HepG2 (cell line): ENCODE data around the gene METTL13. TPM values are rescaled to one million over a fixed set of nuclear protein-coding genes. Genes with fewer than 3 reads are reported as not detected.

Experiments used
- ATAC-seq: fragments of 200-7000 bp; cut with Tn5 transposase; 3 replicates; pipeline ENCODE4 v1.9.1; 2020; ENCODE audit warnings: mild to moderate bottlenecking, moderate library complexity
- BruUV-seq: library from RNA; stranded (reverse); fragments of 400-500 nt; replicated peaks from 2 replicates; lab custom pipeline; 2021; lab: Mats Ljungman, UMichigan
- CTCF ChIA-PET: fragments of 300-600 bp; formaldehyde crosslinking; extraction: SDS; loops from one replicate; lab custom pipeline; 2021; ENCODE audit warnings: low total read pairs, inconsistent platforms, low intra/inter-chr PET ratio; lab: Yijun Ruan, JAX
- POLR2A ChIA-PET: fragments of 350-600 bp; sonication (Branson Sonifier 250); formaldehyde crosslinking; loops from one replicate; lab custom pipeline; 2020; ENCODE audit warnings: antibody characterized with exemption, inconsistent platforms; lab: Yijun Ruan, JAX
- DNase-seq: peaks from one replicate; pipeline ENCODE4 v3.0.0-alpha.2; 2015; ENCODE audit warnings: low spot score
- FAIRE-seq: peaks from 3 replicates; lab custom pipeline; 2011; peaks lifted over from hg19 to GRCh38; lab: Jason Lieb, UNC
- H2AFZ ChIP-seq: one replicate; pipeline ENCODE4 v1.6.1; 2011; ENCODE audit warnings: low read length, inconsistent platforms
- H3K27ac ChIP-seq: fragments of 300-600 bp; 3 replicates; pipeline ENCODE4 v1.8.0; 2011; ENCODE audit warnings: mixed run types, mild to moderate bottlenecking, mixed read lengths, low read length, inconsistent platforms; ENCODE audit not compliant: insufficient read depth; ENCODE audit errors: extremely low read length
- H3K27me3 ChIP-seq, 2 experiments: fragments of 200-600 bp in 1 of 2; 2 replicates in 1 of 2; 3 replicates in 1 of 2; pipeline versions ENCODE4 v1.6.0 to v1.8.0; 2011; ENCODE audit warnings: low read length in 2 of 2, mild to moderate bottlenecking in 2 of 2, moderate library complexity in 2 of 2, inconsistent platforms in 1 of 2; ENCODE audit not compliant: insufficient read depth in 2 of 2, control insufficient read depth in 1 of 2
- H3K36me3 ChIP-seq, 2 experiments: fragments of 200-600 bp in 1 of 2; replicated peaks in 1 of 2; 2 replicates in 1 of 2; 3 replicates in 1 of 2; pipeline versions ENCODE4 v1.5.1 to v1.8.0; 2011; ENCODE audit warnings: low read length in 2 of 2, inconsistent platforms in 1 of 2; ENCODE audit not compliant: insufficient read depth in 2 of 2, control insufficient read depth in 1 of 2
- H3K4me1 ChIP-seq: 2 replicates; pipeline ENCODE4 v1.5.1; 2012; ENCODE audit warnings: low read length, inconsistent platforms; ENCODE audit not compliant: insufficient read depth
- H3K4me2 ChIP-seq: 2 replicates; pipeline ENCODE4 v1.6.0; 2011; ENCODE audit warnings: low read depth, low read length, inconsistent platforms
- H3K4me3 ChIP-seq, 3 experiments: fragments of 200-600 bp in 1 of 3; sonication (generic), shearing (Covaris generic) in 1 of 3; replicated peaks in 1 of 3; 2 replicates each; pipeline ENCODE4 v1.5.1; 2011 to 2016; ENCODE audit warnings: low read length in 3 of 3, inconsistent platforms in 2 of 3, low read depth in 2 of 3, mild to moderate bottlenecking in 2 of 3, control low read depth in 1 of 3, mixed read lengths in 1 of 3; ENCODE audit not compliant: insufficient read depth in 1 of 3
- H3K79me2 ChIP-seq: one replicate; pipeline ENCODE4 v1.6.1; 2011; ENCODE audit warnings: low read length, inconsistent platforms; ENCODE audit not compliant: insufficient read depth
- H3K9ac ChIP-seq: 2 replicates; pipeline ENCODE4 v1.6.0; 2011; ENCODE audit warnings: mild to moderate bottlenecking, low read depth, low read length, inconsistent platforms; ENCODE audit not compliant: insufficient read depth
- H3K9me3 ChIP-seq: 2 replicates; pipeline ENCODE4 v1.5.1; 2012; ENCODE audit warnings: mild to moderate bottlenecking, low read length
- H4K20me1 ChIP-seq: 2 replicates; pipeline ENCODE4 v1.6.0; 2011; ENCODE audit warnings: inconsistent platforms, mild to moderate bottlenecking, low read length, moderate library complexity; ENCODE audit not compliant: insufficient read depth
- KLF12 ChIP-seq: sonication (generic); formaldehyde crosslinking; IDR thresholded peaks from 2 replicates; pipeline ENCODE4 v1.4.0; 2020; ENCODE audit warnings: missing genetic modification reagents, borderline replicate concordance
- PPARG ChIP-seq: conservative IDR thresholded peaks from 2 replicates; pipeline ENCODE4 v1.6.1; 2016; ENCODE audit warnings: missing biosample characterization, missing genetic modification reagents
- RXRA ChIP-seq: sonication (generic); formaldehyde crosslinking; IDR thresholded peaks from 2 replicates; pipeline ENCODE4 v1.5.1; 2020; ENCODE audit warnings: missing genetic modification reagents
- SIX1 ChIP-seq: sonication (generic); formaldehyde crosslinking; IDR thresholded peaks from 2 replicates; pipeline ENCODE4 v1.4.0; 2020; ENCODE audit warnings: missing genetic modification reagents, borderline replicate concordance
- THYN1 ChIP-seq: sonication (generic); formaldehyde crosslinking; IDR thresholded peaks from 2 replicates; pipeline ENCODE4 v1.8.1; 2023; ENCODE audit warnings: low read depth, mild to moderate bottlenecking, moderate library complexity, missing genetic modification reagents, borderline replicate concordance
- TMF1 ChIP-seq: sonication (generic); formaldehyde crosslinking; IDR thresholded peaks from 2 replicates; pipeline ENCODE4 v1.8.1; 2022; ENCODE audit warnings: low read depth, missing genetic modification reagents
- YEATS2 ChIP-seq: sonication (generic); formaldehyde crosslinking; IDR thresholded peaks from 2 replicates; pipeline ENCODE4 v1.4.0; 2020; ENCODE audit warnings: missing genetic modification reagents, borderline replicate concordance
- ZNF382 ChIP-seq: sonication (generic); formaldehyde crosslinking; IDR thresholded peaks from 2 replicates; pipeline ENCODE4 v1.5.0; 2020; ENCODE audit warnings: missing genetic modification reagents, mild to moderate bottlenecking, borderline replicate concordance
- ZNF546 ChIP-seq: sonication (generic); formaldehyde crosslinking; conservative IDR thresholded peaks from 2 replicates; pipeline ENCODE4 v1.8.1; 2023; ENCODE audit warnings: mild to moderate bottlenecking, missing genetic modification reagents
- ZNF747 ChIP-seq: sonication (generic); formaldehyde crosslinking; IDR thresholded peaks from 2 replicates; pipeline ENCODE4 v1.8.1; 2023; ENCODE audit warnings: missing genetic modification reagents, mild to moderate bottlenecking, borderline replicate concordance
- WGBS: methylation state at CpG from one replicate; pipeline ENCODE4 v1.1.6; 2017; ENCODE audit warnings: low lambda C conversion rate; 5-methylcytosine and 5-hydroxymethylcytosine counted together
- in situ Hi-C: cut with HindIII; loops from 2 replicates; pipeline ENCODE4 v1.10.0; 2017; ENCODE audit warnings: low pct_unique_long_range_greater_than_20kb; ENCODE audit not compliant: extremely low pct_ligation_motif_present
- intact Hi-C: fragments of 100-400 bp; cut with micrococcal nuclease; formaldehyde crosslinking; loops from one replicate; pipeline ENCODE4 v1.10.0; 2022; ENCODE audit not compliant: unreplicated experiment
- polyA plus RNA-seq, 8 experiments: library from polyadenylated mRNA; depleted of rRNA in 3 of 8; stranded (reverse) in 7 of 8; unstranded in 1 of 8; fragments of >200 nt; fragmentation: Illumina TruSeq in 4 of 8; extraction: Trizol in 4 of 8; gene quantifications; 2 replicates each; pipeline versions ENCODE4 v1.2.1 to v1.2.3, GENCODE V29; 2011 to 2016; ENCODE audit warnings: low read depth in 4 of 8, missing spikeins in 1 of 8, mixed read lengths in 1 of 8; ENCODE audit not compliant: insufficient read depth in 1 of 8
- total RNA-seq, 5 experiments: library from RNA; depleted of rRNA; stranded (reverse); fragments of >200 nt; fragmentation: Illumina TruSeq; extraction: Trizol; gene quantifications; 2 replicates each; pipeline ENCODE4 v1.2.3, GENCODE V29; 2016; ENCODE audit warnings: low read depth in 1 of 5
- TF ChIP-seq, protein P1 (sequence below): sonication (generic); formaldehyde crosslinking; IDR thresholded peaks from 2 replicates; pipeline ENCODE4 v1.9.0; 2021; ENCODE audit warnings: missing genetic modification reagents, borderline replicate concordance
- TF ChIP-seq, protein P2 (sequence below): IDR thresholded peaks from 2 replicates; pipeline ENCODE4 v1.6.1; 2016; ENCODE audit warnings: missing biosample characterization, missing genetic modification reagents, low read depth

Gene METTL13
- total and polyA plus RNA-seq, 2 of the 13 experiments (the other 11 are each of a cell fraction or from before 2014, with no cell fraction given) = 18.6 to 22.8 TPM

DNA sequence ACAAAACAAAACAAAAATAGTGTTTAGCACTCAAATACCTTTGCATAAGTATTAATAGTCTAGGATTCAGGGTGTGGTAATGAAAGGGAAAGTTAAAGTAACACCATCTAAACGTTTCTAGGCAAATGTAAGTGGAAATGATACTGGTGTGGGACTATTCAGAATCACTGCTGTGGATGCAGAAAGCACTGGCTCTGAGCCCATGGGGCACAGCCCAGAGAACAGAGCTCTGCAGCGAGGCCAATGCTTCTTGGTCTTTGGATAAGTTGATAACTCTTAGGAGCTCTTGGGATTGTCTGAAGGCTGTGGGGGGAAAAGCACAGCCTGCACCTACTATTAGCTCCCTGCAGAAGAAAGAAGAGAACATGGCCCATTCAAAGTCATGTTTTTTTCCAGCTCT is 38.5 kb downstream of the METTL13 start:
- no peak for FAIRE-seq
- H3K79me2 ChIP-seq = no peaks in the 10 kb centered on the region
- H3K4me2 ChIP-seq = no peak overlapping the region
- 11% methylated on average over 2 of the region's 2 CpGs for WGBS
- intact Hi-C loops (no loop called here), in situ Hi-C loops (no loop called here)
- BruUV-seq = no TSS peak
- H3K27ac ChIP-seq = no peak overlapping the region
- no peaks in the 10 kb centered on the region for H3K9me3 ChIP-seq
- no peaks in the 10 kb centered on the region; a peak in 1 of 5 replicates for H3K27me3 ChIP-seq
- no peaks in the 10 kb centered on the region for H4K20me1 ChIP-seq
- no peak for ATAC-seq
- POLR2A ChIA-PET = no interaction called here
- H3K4me3 ChIP-seq = no peak overlapping the region
- TF ChIP-seq, protein P1, sequence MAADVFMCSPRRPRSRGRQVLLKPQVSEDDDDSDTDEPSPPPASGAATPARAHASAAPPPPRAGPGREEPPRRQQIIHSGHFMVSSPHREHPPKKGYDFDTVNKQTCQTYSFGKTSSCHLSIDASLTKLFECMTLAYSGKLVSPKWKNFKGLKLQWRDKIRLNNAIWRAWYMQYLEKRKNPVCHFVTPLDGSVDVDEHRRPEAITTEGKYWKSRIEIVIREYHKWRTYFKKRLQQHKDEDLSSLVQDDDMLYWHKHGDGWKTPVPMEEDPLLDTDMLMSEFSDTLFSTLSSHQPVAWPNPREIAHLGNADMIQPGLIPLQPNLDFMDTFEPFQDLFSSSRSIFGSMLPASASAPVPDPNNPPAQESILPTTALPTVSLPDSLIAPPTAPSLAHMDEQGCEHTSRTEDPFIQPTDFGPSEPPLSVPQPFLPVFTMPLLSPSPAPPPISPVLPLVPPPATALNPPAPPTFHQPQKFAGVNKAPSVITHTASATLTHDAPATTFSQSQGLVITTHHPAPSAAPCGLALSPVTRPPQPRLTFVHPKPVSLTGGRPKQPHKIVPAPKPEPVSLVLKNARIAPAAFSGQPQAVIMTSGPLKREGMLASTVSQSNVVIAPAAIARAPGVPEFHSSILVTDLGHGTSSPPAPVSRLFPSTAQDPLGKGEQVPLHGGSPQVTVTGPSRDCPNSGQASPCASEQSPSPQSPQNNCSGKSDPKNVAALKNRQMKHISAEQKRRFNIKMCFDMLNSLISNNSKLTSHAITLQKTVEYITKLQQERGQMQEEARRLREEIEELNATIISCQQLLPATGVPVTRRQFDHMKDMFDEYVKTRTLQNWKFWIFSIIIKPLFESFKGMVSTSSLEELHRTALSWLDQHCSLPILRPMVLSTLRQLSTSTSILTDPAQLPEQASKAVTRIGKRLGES (CRISPR knock-in tag) = no peak
- TF ChIP-seq KLF12 = no peak
- TF ChIP-seq YEATS2 (CRISPR knock-in tag) = no peak
- TF ChIP-seq ZNF747 (CRISPR knock-in tag) = no peak
- no peak for TF ChIP-seq TMF1 (CRISPR knock-in tag)
- no peak for TF ChIP-seq PPARG (CRISPR knock-in tag)
- no peak for TF ChIP-seq ZNF546 (CRISPR knock-in tag)
- TF ChIP-seq THYN1 (CRISPR knock-in tag) = no peak
- no peak for TF ChIP-seq ZNF382 (CRISPR knock-in tag)
- no peak for TF ChIP-seq RXRA (CRISPR knock-in tag)
- TF ChIP-seq SIX1 (CRISPR knock-in tag) = no peak
- TF ChIP-seq, protein P2, sequence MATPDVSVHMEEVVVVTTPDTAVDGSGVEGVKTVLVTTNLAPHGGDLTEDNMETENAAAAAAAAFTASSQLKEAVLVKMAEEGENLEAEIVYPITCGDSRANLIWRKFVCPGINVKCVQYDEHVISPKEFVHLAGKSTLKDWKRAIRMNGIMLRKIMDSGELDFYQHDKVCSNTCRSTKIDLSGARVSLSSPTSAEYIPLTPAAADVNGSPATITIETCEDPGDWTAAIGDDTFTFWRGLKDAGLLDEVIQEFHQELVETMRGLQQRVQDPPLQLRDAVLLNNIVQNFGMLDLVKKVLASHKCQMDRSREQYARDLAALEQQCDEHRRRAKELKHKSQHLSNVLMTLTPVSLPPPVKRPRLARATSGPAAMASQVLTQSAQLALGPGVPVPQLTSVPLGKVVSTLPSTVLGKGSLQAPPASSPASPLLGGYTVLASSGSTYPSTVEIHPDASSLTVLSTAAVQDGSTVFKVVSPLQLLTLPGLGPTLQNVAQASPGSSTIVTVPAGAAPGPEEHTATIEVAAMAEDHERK (CRISPR knock-in tag) = no peak
- CTCF ChIA-PET = no interaction called here
- H3K4me1 ChIP-seq = peaks cover 11% of the 10 kb centered on the region; the same call in 1 of the 2 replicates
- H3K9ac ChIP-seq = no peak overlapping the region
- H2AFZ ChIP-seq = no peak overlapping the region
- H3K36me3 ChIP-seq = no peaks in the 10 kb centered on the region
- DNase-seq = no peak
